Embryonic facial prominence (tissue), 1 donor: ENCODE results near the gene IKBKG.
"Not testable (repeated sequence)": the region's sequence is repeated elsewhere in the genome, so short reads cannot be mapped to it uniquely, and the experiment has no call there.

Experiments
- DNase-seq: peaks from one replicate; pipeline ENCODE4 v3.0.0-alpha.2; 2016; ENCODE audit errors: extremely low spot score

The IKBKG gene

GRCh38 chrX:154525606-154526490, 21.6 kb upstream of the IKBKG start:
- no peak for DNase-seq

GRCh38 chrX:154526901-154527675, 20.3 kb upstream of the IKBKG start:
- peak; percentile 77 for DNase-seq

- no peak for DNase-seq
These were observed 18.2 kb upstream of the IKBKG start for GRCh38 chrX:154529206-154529612.

GRCh38 chrX:154530286-154530685, 17.1 kb upstream of the IKBKG start:
- DNase-seq = no peak

- DNase-seq = no peak
These were observed 15.8 kb upstream of the IKBKG start for GRCh38 chrX:154531626-154532025.

- DNase-seq = no peak
These were observed 14.7 kb upstream of the IKBKG start for GRCh38 chrX:154532690-154533089.

- peak; percentile 46 for DNase-seq
These were observed 12.7 kb upstream of the IKBKG start for GRCh38 chrX:154534526-154535322.

GRCh38 chrX:154535892-154536291, 11.5 kb upstream of the IKBKG start:
- DNase-seq = no peak

GRCh38 chrX:154539077-154539476, 8.3 kb upstream of the IKBKG start:
- no peak for DNase-seq

- not testable (repeated sequence) for DNase-seq
These were observed 7.1 kb upstream of the IKBKG start for GRCh38 chrX:154540365-154540764.

- DNase-seq = no peak
These were observed 6.4 kb upstream of the IKBKG start for GRCh38 chrX:154540897-154541535.

GRCh38 chrX:154541589-154541895, 5.9 kb upstream of the IKBKG start:
- DNase-seq = no peak

GRCh38 chrX:154541896-154542722, 5.3 kb upstream of the IKBKG start:
- no peak for DNase-seq

- DNase-seq = no peak
These were observed 4.5 kb upstream of the IKBKG start for GRCh38 chrX:154542723-154543424.

GRCh38 chrX:154545673-154546274, 1.6 kb upstream of the IKBKG start:
- no peak for DNase-seq

GRCh38 chrX:154546354-154547244, 821 bp upstream of the IKBKG start, which contains the start of gene G6PD:
TSS of gene G6PD (minus strand) at chrX:154546846. CDS start at chrX:154546155, 691 bp downstream.
- DNase-seq = no peak

GRCh38 chrX:154548028-154548316, 552 bp downstream of the IKBKG start:
- DNase-seq = no peak

- no peak for DNase-seq
These were observed 2.3 kb downstream of the IKBKG start for GRCh38 chrX:154549766-154550165.
